ENCODE results near the gene EEPD1.

GRCh38 chr7:36232555-36232954 lies 79.5 kb downstream of the EEPD1 start:
- TF ChIP-seq CTCF (IDR thresholded peaks at IDR 0.05; ENCODE audit: low read depth, low read length, missing input control) (no peak), TAF1 (conservative IDR thresholded peaks at IDR 0.05) (no peak), REST (IDR thresholded peaks at IDR 0.05) (no peak)

Data from liver (tissue), 3 donors.